Measurements from ENCODE around the gene MYL3.

Gene MYL3

GRCh38 chr3:46835491-46835890, 27.8 kb downstream of the MYL3 start:
- Histone ChIP-seq H3K27me3 (ENCODE audit: insufficient read depth, poor library complexity, severe bottlenecking) (no peaks in the 10 kb centered on the region), H3K27ac (replicated peaks) (no peak overlapping the region), H3K4me3 (replicated peaks; ENCODE audit: insufficient read depth, low read length) (no peak overlapping the region)
- TF ChIP-seq GABPA (IDR thresholded peaks at IDR 0.05; ENCODE audit: low read depth), result no peak
- no peak for TF ChIP-seq CTCF (IDR thresholded peaks at IDR 0.05; ENCODE audit: insufficient read depth, low read length)
- no peak for TF ChIP-seq POLR2AphosphoS5 (IDR thresholded peaks at IDR 0.05; ENCODE audit: low read depth)
- TF ChIP-seq SPI1 (IDR thresholded peaks at IDR 0.05; ENCODE audit: borderline replicate concordance, low read depth), result no peak
- TF ChIP-seq REST (IDR thresholded peaks at IDR 0.05; ENCODE audit: insufficient replicate concordance, low read depth), result no peak
- DNase-seq (ENCODE audit: low read depth in 1 of 2, low spot score in 1 of 2), result no peak

GRCh38 chr3:46835054-46835453, 28.2 kb downstream of the MYL3 start:
- no peak overlapping the region for H3K27ac ChIP-seq (replicated peaks)
- H3K27me3 ChIP-seq (ENCODE audit: insufficient read depth, poor library complexity, severe bottlenecking), result no peaks in the 10 kb centered on the region
- H3K4me3 ChIP-seq (replicated peaks; ENCODE audit: insufficient read depth, low read length), result no peak overlapping the region
- TF ChIP-seq REST (IDR thresholded peaks at IDR 0.05; ENCODE audit: insufficient replicate concordance, low read depth), result no peak
- no peak for TF ChIP-seq GABPA (IDR thresholded peaks at IDR 0.05; ENCODE audit: low read depth)
- no peak for TF ChIP-seq POLR2AphosphoS5 (IDR thresholded peaks at IDR 0.05; ENCODE audit: low read depth)
- no peak for TF ChIP-seq SPI1 (IDR thresholded peaks at IDR 0.05; ENCODE audit: borderline replicate concordance, low read depth)
- no peak for TF ChIP-seq CTCF (IDR thresholded peaks at IDR 0.05; ENCODE audit: insufficient read depth, low read length)
- no peak for DNase-seq (ENCODE audit: low read depth in 1 of 2, low spot score in 1 of 2)

- no peak overlapping the region for H3K27ac ChIP-seq (replicated peaks)
- DNase-seq (ENCODE audit: low read depth in 1 of 2, low spot score in 1 of 2), result no peak
- no peaks in the 10 kb centered on the region for H3K27me3 ChIP-seq (ENCODE audit: insufficient read depth, poor library complexity, severe bottlenecking)
- no peak overlapping the region for H3K4me3 ChIP-seq (replicated peaks; ENCODE audit: insufficient read depth, low read length)
- TF ChIP-seq SPI1 (IDR thresholded peaks at IDR 0.05; ENCODE audit: borderline replicate concordance, low read depth) (no peak), CTCF (IDR thresholded peaks at IDR 0.05; ENCODE audit: insufficient read depth, low read length) (no peak)
These were observed 29.6 kb downstream of the MYL3 start for GRCh38 chr3:46833346-46834300.
